Upper lobe of left lung (tissue), 6 donors: ENCODE data around the gene PRKG1. TPM values are rescaled to one million over a fixed set of nuclear protein-coding genes. Genes with fewer than 3 reads are reported as not detected.
"Not testable (repeated sequence)": the region's sequence is repeated elsewhere in the genome, so short reads cannot be mapped to it uniquely, and the experiment has no call there.

Source experiments
- ATAC-seq, 2 donors: fragments of 200-7000 bp; cut with Tn5 transposase; one replicate each; pipeline ENCODE4 v1.9.1; 2022; ENCODE audit warnings: mild to moderate bottlenecking in 2 of 2, moderate library complexity in 2 of 2; ENCODE audit not compliant: low FRiP score in 2 of 2
- DNase-seq, 2 donors: peaks; one replicate each; pipeline ENCODE4 v3.0.0-alpha.2; 2019 to 2020
- H3K27ac ChIP-seq, 4 donors: fragments of 200-600 bp; sonication (generic); one replicate each; pipeline ENCODE4 v1.5.1; 2016 to 2019
- H3K27me3 ChIP-seq, 4 donors: fragments of 200-600 bp; sonication (generic); one replicate each; pipeline ENCODE4 v1.5.1; 2017 to 2019
- H3K36me3 ChIP-seq, 4 donors: fragments of 200-600 bp; sonication (generic); one replicate each; pipeline ENCODE4 v1.5.1; 2016 to 2019
- H3K4me1 ChIP-seq, 4 donors: fragments of 200-600 bp; sonication (generic); one replicate each; pipeline ENCODE4 v1.5.1; 2018 to 2019
- H3K4me3 ChIP-seq, 4 donors: fragments of 200-600 bp; sonication (generic); one replicate each; pipeline ENCODE4 v1.5.1; 2017 to 2019; ENCODE audit warnings: mild to moderate bottlenecking in 2 of 4, moderate library complexity in 1 of 4
- H3K9me3 ChIP-seq, 4 donors: fragments of 200-600 bp; sonication (generic); one replicate each; pipeline ENCODE4 v1.5.1; 2018 to 2019
- EP300 ChIP-seq, 4 donors: sonication (generic); formaldehyde crosslinking; IDR thresholded peaks; one replicate each; pipeline ENCODE4 v1.5.1; 2017; ENCODE audit warnings: antibody characterized with exemption in 4 of 4, control low read depth in 2 of 4
- POLR2A ChIP-seq, 4 donors: fragments of 450-650 bp; IDR thresholded peaks; one replicate each; pipeline ENCODE4 v1.5.1; 2016 to 2017; ENCODE audit warnings: antibody characterized with exemption in 4 of 4, mild to moderate bottlenecking in 2 of 4
- POLR2AphosphoS5 ChIP-seq, 2 donors: sonication (generic); formaldehyde crosslinking; IDR thresholded peaks; one replicate each; pipeline ENCODE4 v1.5.1; 2017; ENCODE audit warnings: antibody characterized with exemption in 2 of 2
- WGBS, 2 donors: methylation state at CpG; one replicate each; pipeline ENCODE4 v1.1.5; 2017 to 2018; 5-methylcytosine and 5-hydroxymethylcytosine counted together
- total RNA-seq, 6 donors: library from RNA; depleted of rRNA in 4 of 6; stranded (reverse); fragments of >200 nt in 4 of 6; gene quantifications; one replicate each; pipeline versions ENCODE4 v1.1.0 to v1.2.1, GENCODE V29; 2016 to 2021
- TF ChIP-seq, protein P1 (sequence below), 6 experiments: fragments of 450-650 bp in 4 of 6; fragments of 200-600 bp in 2 of 6; sonication (generic) in 2 of 6; IDR thresholded peaks; one replicate each; pipeline ENCODE4 v1.5.1; 2016 to 2019; ENCODE audit warnings: antibody characterized with exemption in 6 of 6
- donor health status: DM: no; HTN: no; CAD: no; lungs with moderate emphysema.
- donor health status: DM: no; HTN: yes; CAD: no; lungs with severe emphysema.

The PRKG1 gene
- total RNA-seq, 6 donors from 2014 or later, result 12.9 to 43.0 (median 25.0) TPM

GRCh38 chr10:51147644-51148399 is 73.5 kb downstream of the PRKG1 start:
- 77 to 80% methylated on average over 2 of the region's 2 CpGs for WGBS, 2 donors
- no peaks in the 10 kb centered on the region for H3K27me3 ChIP-seq
- H3K27ac ChIP-seq, result no peak overlapping the region
- no peaks in the 10 kb centered on the region for H3K9me3 ChIP-seq
- TF ChIP-seq POLR2A (IDR thresholded peaks at IDR 0.05) (no peak), EP300 (IDR thresholded peaks at IDR 0.05) (no peak), POLR2AphosphoS5 (IDR thresholded peaks at IDR 0.05) (no peak)
- TF ChIP-seq, protein P1, sequence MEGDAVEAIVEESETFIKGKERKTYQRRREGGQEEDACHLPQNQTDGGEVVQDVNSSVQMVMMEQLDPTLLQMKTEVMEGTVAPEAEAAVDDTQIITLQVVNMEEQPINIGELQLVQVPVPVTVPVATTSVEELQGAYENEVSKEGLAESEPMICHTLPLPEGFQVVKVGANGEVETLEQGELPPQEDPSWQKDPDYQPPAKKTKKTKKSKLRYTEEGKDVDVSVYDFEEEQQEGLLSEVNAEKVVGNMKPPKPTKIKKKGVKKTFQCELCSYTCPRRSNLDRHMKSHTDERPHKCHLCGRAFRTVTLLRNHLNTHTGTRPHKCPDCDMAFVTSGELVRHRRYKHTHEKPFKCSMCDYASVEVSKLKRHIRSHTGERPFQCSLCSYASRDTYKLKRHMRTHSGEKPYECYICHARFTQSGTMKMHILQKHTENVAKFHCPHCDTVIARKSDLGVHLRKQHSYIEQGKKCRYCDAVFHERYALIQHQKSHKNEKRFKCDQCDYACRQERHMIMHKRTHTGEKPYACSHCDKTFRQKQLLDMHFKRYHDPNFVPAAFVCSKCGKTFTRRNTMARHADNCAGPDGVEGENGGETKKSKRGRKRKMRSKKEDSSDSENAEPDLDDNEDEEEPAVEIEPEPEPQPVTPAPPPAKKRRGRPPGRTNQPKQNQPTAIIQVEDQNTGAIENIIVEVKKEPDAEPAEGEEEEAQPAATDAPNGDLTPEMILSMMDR (IDR thresholded peaks at IDR 0.05), result no peak
- ATAC-seq, result no peak
- H3K36me3 ChIP-seq, result no peaks in the 10 kb centered on the region
- H3K4me3 ChIP-seq, result no peak overlapping the region
- no peak for DNase-seq
- peaks cover 0 to 3% (median 0%) of the 10 kb centered on the region in 4 donors for H3K4me1 ChIP-seq

DNA sequence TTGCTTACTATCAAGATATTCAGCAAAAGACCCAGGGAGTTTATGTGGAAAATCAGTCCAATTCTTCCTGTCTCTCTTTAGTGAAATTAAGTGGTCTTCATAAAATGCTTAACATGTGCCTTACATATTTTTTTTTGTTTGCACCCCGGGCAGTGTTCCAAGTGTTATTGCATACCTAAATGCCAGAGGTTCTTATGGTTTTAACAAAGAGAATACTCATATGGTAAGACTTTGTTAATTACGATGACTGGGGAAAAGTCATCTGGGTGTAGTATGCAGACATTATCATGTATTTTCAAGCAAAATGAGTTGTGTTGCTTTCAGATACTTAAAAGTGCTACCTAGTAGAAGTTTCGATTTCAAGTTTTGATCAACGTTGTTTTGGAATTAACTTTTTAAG is 82.6 kb downstream of the PRKG1 start:
- Histone ChIP-seq H3K4me3 (no peak overlapping the region), H3K27ac (no peak overlapping the region), H3K27me3 (no peaks in the 10 kb centered on the region), H3K36me3 (no peaks in the 10 kb centered on the region), H3K9me3 (no peaks in the 10 kb centered on the region), H3K4me1 (no peaks in the 10 kb centered on the region)
- DNase-seq, result no peak
- ATAC-seq, result no peak
- TF ChIP-seq EP300 (IDR thresholded peaks at IDR 0.05), result no peak
- TF ChIP-seq, protein P1 (IDR thresholded peaks at IDR 0.05), result no peak
- no peak for TF ChIP-seq POLR2A (IDR thresholded peaks at IDR 0.05)
- TF ChIP-seq POLR2AphosphoS5 (IDR thresholded peaks at IDR 0.05), result no peak
- WGBS, 2 donors, result 67 to 76% methylated on average over 4 of the region's 4 CpGs

DNA sequence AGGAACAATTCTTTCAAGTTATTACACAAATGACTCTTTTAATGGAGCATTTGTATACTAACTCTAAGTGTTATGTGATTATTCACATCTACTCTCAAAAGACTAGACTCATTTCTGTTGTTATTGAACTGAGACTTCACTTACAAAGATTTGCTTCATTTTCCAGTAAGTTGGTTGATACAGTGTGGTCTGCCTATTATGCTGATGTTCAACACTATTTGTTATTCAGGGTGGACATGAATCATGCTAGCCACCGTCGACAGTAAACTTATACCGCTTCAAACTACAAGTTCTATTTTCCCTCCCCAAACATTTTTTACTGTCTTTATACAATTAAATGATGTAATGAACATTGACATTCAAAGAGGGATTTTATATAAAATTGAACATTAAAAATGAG is 84.5 kb downstream of the PRKG1 start:
- DNase-seq, result no peak
- TF ChIP-seq EP300 (IDR thresholded peaks at IDR 0.05) (no peak), POLR2A (IDR thresholded peaks at IDR 0.05) (no peak), POLR2AphosphoS5 (IDR thresholded peaks at IDR 0.05) (no peak)
- TF ChIP-seq, protein P1 (IDR thresholded peaks at IDR 0.05), result no peak
- WGBS, 2 donors, result 96 to 97% methylated on average over 3 of the region's 3 CpGs

DNA sequence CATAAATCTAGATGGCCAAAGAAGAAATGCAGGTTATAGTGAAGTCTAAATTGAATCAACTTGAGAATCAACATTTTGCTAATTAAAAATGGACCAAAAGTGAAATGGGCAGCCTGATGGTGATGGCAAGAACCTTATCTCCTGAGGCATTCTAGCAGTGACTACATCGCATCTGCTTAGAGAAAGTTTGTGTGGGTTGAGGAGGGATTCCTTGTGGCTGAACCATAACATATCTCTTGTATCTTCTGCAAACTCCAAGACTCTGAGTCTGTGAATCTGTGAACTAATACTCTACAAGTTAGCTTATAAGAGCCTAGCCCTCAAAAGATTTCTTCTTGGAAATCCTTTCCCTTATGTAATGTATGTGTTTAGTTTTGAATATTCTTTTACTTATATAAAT is 85.6 kb downstream of the PRKG1 start:
- Histone ChIP-seq H3K36me3 (no peaks in the 10 kb centered on the region), H3K27ac (no peak overlapping the region), H3K4me3 (no peak overlapping the region), H3K9me3 (no peaks in the 10 kb centered on the region), H3K4me1 (no peaks in the 10 kb centered on the region), H3K27me3 (no peaks in the 10 kb centered on the region)
- 92 to 100% methylated on average over 1 of the region's 1 CpG for WGBS, 2 donors
- DNase-seq, result no peak
- no peak for ATAC-seq
- no peak for TF ChIP-seq EP300 (IDR thresholded peaks at IDR 0.05)
- TF ChIP-seq POLR2A (IDR thresholded peaks at IDR 0.05), result no peak
- TF ChIP-seq POLR2AphosphoS5 (IDR thresholded peaks at IDR 0.05), result no peak
- TF ChIP-seq, protein P1 (IDR thresholded peaks at IDR 0.05), result no peak

More for the DNA sequence above, 84.5 kb downstream of the PRKG1 start:
- Histone ChIP-seq H3K4me1 (no peaks in the 10 kb centered on the region), H3K36me3 (no peaks in the 10 kb centered on the region), H3K4me3 (no peak overlapping the region), H3K27me3 (no peaks in the 10 kb centered on the region), H3K9me3 (no peaks in the 10 kb centered on the region), H3K27ac (no peak overlapping the region)
- no peak for ATAC-seq

- ATAC-seq (peak in 1 of 2 donors; percentile 34), DNase-seq (no peak)
- Histone ChIP-seq H3K4me3 (no peak overlapping the region), H3K27me3 (no peaks in the 10 kb centered on the region), H3K4me1 (no peaks in the 10 kb centered on the region), H3K36me3 (no peaks in the 10 kb centered on the region), H3K9me3 (no peaks in the 10 kb centered on the region), H3K27ac (no peak overlapping the region)
- 58 to 65% methylated on average over 1 of the region's 1 CpG for WGBS, 2 donors
- TF ChIP-seq, protein P1 (IDR thresholded peaks at IDR 0.05), result no peak
- TF ChIP-seq EP300 (IDR thresholded peaks at IDR 0.05), result no peak
- TF ChIP-seq POLR2AphosphoS5 (IDR thresholded peaks at IDR 0.05), result no peak
- TF ChIP-seq POLR2A (IDR thresholded peaks at IDR 0.05), result no peak
These were observed 87.7 kb downstream of the PRKG1 start for GRCh38 chr10:51162002-51162401.

DNA sequence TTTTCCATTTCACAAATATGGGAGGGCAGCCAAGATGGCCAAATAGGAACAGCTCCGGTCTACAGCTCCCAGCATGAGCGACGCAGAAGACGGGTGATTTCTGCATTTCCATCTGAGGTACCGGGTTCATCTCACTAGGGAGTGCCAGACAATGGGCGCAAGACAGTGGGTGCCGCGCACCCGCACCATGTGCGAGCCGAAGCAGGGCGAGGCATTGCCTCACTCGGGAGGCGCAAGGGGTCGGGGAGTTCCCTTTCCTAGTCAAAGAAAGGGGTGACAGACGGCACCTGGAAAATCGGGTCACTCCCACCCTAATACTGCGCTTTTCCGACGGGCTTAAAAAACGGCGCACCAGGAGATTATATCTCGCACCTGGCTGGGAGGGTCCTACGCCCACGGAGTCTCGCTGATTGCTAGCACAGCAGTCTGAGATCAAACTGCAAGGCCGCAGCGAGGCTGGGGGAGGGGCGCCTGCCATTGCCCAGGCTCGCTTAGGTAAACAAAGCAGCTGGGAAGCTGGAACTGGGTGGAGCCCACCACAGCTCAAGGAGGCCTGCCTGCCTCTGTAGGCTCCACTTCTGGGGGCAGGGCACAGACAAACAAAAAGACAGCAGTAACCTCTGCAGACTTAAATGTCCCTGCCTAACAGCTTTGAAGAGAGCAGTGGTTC is 89.2 kb downstream of the PRKG1 start:
- not testable (repeated sequence) for H3K9me3 ChIP-seq, H3K4me1 ChIP-seq, H3K27ac ChIP-seq, H3K27me3 ChIP-seq, ATAC-seq, H3K36me3 ChIP-seq, H3K4me3 ChIP-seq
- DNase-seq, result peak in 1 of 2 donors; percentile 39
- 95 to 97% methylated on average over 12 to 30 of the region's 30 CpGs for WGBS, 2 donors
